NB4 (cell line): ENCODE data around the gene TBC1D1.

Source experiments
- CTCF ChIP-seq: IDR thresholded peaks from one replicate; pipeline ENCODE4 v1.5.1; 2012; ENCODE audit warnings: low read depth, low read length
- POLR2A ChIP-seq: IDR thresholded peaks from 2 replicates; pipeline ENCODE4 v1.6.1; 2011; ENCODE audit warnings: mild to moderate bottlenecking; ENCODE audit not compliant: insufficient read length; ENCODE audit errors: extremely low read depth

GRCh38 chr4:38130884-38131283, 240.0 kb downstream of the TBC1D1 start:
- TF ChIP-seq CTCF: no peak
- TF ChIP-seq POLR2A: no peak
